ENCODE results near the gene CNN1. TPM values are rescaled to one million over a fixed set of nuclear protein-coding genes. Genes with fewer than 3 reads are reported as not detected.
A peak's percentile ranks its signal among the peaks of the same experiment; 100 is the strongest.
"Not testable (repeated sequence)": the region's sequence is repeated elsewhere in the genome, so short reads cannot be mapped to it uniquely, and the experiment has no call there.

Gene CNN1
- total RNA-seq, 1 donor from 2014 or later, result 301 TPM

GRCh38 chr19:11564082-11564807, 25.6 kb downstream of the CNN1 start:
- not testable (repeated sequence) for DNase-seq (ENCODE audit: low spot score)

DNA sequence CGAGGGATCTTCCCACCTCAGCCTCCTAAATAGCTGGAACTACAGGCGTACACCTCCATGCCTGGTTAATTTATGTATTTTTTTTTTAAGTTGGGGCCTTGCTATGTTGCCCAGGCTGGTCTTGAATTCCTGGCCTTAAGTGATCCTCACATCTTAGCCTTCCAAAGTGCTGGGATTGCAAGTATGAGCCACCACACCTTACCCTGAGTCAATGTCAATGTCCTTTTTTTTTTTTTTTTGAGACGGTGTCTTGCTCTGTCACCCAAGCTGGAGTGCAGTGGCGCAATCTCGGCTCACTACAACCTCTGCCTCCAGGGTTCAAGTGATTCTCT, 27.0 kb downstream of the CNN1 start:
- not testable (repeated sequence) for DNase-seq (ENCODE audit: low spot score)

GRCh38 chr19:11566164-11566563, 27.5 kb downstream of the CNN1 start:
- DNase-seq (ENCODE audit: low spot score), result no peak

GRCh38 chr19:11570039-11570462, 31.4 kb downstream of the CNN1 start:
- no peak for DNase-seq (ENCODE audit: low spot score)

- not testable (repeated sequence) for DNase-seq (ENCODE audit: low spot score)
Observed at GRCh38 chr19:11573354-11573753, 34.7 kb downstream of the CNN1 start.

DNA sequence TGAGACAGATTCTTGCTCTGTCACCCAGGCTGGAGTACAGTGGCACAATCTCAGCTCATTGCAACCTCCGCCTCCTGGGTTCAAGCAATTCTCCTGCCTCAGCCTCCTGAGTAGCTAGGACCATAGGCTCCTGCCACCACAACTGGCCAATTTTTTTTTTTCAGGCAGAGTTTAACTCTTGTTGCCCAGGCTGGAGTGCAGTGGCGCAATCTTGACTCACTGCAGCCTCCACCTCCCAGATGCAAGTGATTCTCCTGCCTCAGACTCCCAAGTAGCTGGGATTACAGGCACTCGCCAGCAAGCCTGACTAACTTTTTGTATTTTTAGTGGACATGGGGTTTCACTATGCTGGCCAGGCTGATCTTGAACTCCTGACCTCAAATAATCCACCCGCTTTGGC, 35.1 kb downstream of the CNN1 start:
- DNase-seq (ENCODE audit: low spot score), result not testable (repeated sequence)

GRCh38 chr19:11574689-11575088, 36.0 kb downstream of the CNN1 start:
- no peak for DNase-seq (ENCODE audit: low spot score)

GRCh38 chr19:11576227-11576626, 37.6 kb downstream of the CNN1 start:
- DNase-seq (ENCODE audit: low spot score), result no peak

DNA sequence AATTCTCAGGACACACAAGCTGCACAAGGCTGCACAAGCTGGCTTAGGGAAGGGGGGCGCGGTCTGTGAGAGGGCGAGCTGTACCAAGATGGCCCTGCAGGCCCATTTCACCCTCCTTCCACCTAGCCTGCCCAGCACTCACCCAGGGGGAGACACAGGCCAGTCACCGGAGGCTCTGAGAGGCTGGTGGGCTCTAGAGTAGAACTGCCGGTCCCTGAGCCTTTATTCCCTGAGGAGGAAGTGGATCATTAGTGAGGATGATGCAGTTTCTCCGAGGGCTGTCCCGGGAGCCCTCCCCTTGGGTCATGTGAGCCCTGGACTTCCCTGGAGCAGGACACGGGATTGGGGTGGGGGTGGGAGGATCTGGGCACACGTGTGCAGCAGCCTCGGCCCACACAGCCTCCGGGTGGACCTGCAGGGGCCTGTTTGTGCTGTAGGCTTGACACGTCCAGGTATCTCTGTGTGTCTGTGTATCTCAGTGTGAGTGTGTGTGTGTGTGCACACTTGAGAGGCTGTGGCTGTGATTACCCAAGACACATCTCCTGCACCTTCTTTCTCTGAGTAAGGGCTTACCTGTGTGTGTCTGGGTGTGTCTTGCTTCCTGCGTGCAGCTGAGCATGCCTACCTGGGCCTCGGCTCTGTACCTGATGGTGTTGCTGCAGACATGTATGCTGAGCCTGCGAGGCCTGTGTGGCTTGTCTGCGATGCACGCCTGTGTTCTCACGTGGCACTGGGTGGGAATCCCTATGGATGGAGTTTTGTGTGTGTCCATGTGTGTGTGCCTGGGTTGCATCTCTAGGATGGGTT, 39.0 kb downstream of the CNN1 start, which contains the start of gene ACP5:
TSS of gene ACP5 (minus strand) at position 195 of the 807 bp plus-strand sequence. CDS start 328 bp downstream, outside the sequence.
- DNase-seq (ENCODE audit: low spot score), result no peak

- DNase-seq (ENCODE audit: low spot score), result peak; percentile 67
Observed at GRCh38 chr19:11578258-11579142, 39.8 kb downstream of the CNN1 start.

GRCh38 chr19:11580116-11580515, 41.5 kb downstream of the CNN1 start:
- DNase-seq (ENCODE audit: low spot score), result no peak

- no peak for DNase-seq (ENCODE audit: low spot score)
Observed at GRCh38 chr19:11581740-11582139, 43.1 kb downstream of the CNN1 start.

DNA sequence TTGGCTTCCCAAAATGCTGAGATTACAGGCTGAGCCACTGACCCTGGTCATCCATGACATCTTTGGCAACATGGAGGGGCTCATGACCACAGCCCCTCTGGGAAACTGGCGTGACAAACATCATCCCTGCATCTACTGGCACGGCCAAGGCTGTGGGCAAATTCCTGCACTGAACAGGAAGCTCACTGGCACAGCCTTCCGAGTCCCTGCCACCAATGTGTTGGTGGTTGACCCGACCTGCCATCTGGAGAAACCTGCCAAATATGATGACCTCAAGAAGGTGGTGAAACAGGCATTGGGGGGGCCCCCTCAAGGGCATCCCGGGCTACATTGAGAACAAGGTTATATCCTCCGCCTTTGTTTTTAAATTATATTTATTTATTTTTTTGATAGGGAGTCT, 47.7 kb downstream of the CNN1 start:
- DNase-seq (ENCODE audit: low spot score), result no peak

DNA sequence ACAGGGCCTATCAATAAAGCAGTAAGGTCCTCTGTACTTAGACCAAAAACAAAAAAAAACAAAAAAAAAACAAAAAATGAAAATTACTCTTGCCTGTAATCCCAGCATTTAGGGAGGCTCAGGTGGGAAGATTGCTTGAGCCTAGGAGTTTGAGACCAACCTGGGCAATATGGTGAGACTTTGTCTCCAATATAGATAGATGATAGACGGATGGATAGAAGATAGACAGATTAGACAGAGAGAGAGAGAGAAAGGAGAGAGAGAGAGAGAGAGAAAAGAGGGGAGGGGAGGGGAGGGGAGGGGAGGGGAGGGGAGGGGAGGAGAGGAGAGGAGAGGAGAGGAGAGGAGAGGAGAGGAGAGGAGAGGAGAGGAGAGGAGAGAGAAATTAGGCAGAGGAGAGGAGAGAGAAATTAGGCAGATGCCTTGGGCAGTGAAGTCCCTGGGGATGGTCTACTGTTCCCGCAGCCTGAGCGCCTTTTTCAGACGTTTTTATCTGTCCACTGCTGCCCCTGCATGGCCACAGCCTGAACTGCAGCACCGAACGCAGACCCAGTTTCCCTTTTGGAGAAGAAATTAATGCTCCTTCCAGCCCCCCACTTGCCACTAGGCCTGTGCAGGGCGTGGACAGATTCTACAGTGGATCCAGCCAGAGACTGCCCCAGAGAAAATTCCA, 48.8 kb downstream of the CNN1 start:
- peak; percentile 77 for DNase-seq (ENCODE audit: low spot score)

- DNase-seq (ENCODE audit: low spot score), result no peak
Observed at GRCh38 chr19:11587975-11588631, 49.5 kb downstream of the CNN1 start.

GRCh38 chr19:11594084-11594483, 55.4 kb downstream of the CNN1 start:
- no peak for DNase-seq (ENCODE audit: low spot score)

GRCh38 chr19:11596156-11596555, 57.5 kb downstream of the CNN1 start:
- no peak for DNase-seq (ENCODE audit: low spot score)

- DNase-seq (ENCODE audit: low spot score), result peak; percentile 100
Observed at GRCh38 chr19:11597202-11598102, 58.8 kb downstream of the CNN1 start, which contains the start of gene ZNF627. Gene ZNF627, plus strand, starts transcription at chr19:11597483. Its CDS starts 145 bp downstream, at chr19:11597628.

DNA sequence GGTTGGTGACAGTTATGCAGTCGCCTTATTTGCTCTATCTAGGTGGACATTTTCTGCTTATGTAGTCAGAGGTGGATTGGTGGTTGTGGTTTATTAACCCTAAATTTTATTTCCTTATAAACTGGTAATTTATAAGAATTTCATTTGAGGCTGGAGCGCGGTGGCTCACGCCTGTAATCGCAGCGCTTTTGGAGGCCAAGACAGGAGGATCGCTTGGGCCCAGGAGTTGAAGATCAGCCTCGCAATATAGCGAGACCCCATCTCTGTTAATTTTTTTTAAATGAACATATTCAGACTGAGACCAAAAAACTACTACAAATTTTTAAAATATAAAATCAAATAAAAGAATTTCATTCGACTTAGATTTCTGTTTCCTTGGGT, 59.4 kb downstream of the CNN1 start:
- DNase-seq (ENCODE audit: low spot score), result no peak

DNA sequence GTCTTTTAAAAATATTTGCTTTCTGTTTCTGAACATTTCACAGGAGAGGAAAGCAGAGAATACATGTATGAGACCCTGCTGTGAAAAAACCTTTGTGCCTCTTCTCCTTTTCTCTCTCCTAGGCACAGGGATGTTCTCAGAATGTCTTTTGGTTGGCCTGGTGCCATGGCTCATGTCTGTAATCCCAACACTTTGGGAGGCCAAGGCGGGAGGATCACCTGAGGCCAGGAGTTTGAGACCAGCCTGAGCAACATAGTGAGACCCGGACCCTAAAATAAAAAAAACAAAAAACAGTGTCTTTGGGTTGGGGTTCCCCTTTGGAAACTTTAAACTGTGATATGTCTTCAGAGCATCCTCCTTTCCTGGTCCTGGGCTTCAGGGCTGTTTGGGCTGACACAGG, 60.1 kb downstream of the CNN1 start:
- no peak for DNase-seq (ENCODE audit: low spot score)
